Superior temporal gyrus (tissue), 1 donor: ENCODE measurements around the gene HSPG2.
"Not testable (repeated sequence)": the region's sequence is repeated elsewhere in the genome, so short reads cannot be mapped to it uniquely, and the experiment has no call there.

ENCODE experiments used
- DNase-seq: peaks from one replicate; pipeline ENCODE4 v3.0.0-alpha.2; 2016; ENCODE audit errors: extremely low spot score

HSPG2 gene

DNA sequence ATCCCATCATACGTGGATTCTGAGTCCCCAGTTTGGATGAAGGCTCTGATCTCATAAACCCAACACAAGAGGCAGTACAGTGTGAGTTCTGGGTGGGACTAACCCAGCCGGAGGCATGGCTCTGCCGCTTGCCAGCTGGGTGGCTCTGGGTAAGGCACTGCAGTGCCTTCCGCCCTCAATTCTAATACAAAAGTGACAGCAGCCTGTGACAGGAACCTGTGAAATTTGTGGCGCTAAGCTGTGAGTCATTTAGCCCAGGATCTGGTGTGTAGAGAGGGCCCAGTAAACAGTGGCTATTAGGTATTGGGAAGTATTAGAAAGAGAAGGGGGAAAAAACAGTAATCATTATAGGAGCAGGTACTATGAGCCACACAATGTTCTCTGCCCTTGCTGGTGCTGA lies 23.3 kb downstream of the HSPG2 start:
- no peak for DNase-seq

GRCh38 chr1:21913258-21913657 lies 23.9 kb downstream of the HSPG2 start:
- no peak for DNase-seq

GRCh38 chr1:21912038-21912758 lies 24.9 kb downstream of the HSPG2 start:
- DNase-seq: no peak

DNA sequence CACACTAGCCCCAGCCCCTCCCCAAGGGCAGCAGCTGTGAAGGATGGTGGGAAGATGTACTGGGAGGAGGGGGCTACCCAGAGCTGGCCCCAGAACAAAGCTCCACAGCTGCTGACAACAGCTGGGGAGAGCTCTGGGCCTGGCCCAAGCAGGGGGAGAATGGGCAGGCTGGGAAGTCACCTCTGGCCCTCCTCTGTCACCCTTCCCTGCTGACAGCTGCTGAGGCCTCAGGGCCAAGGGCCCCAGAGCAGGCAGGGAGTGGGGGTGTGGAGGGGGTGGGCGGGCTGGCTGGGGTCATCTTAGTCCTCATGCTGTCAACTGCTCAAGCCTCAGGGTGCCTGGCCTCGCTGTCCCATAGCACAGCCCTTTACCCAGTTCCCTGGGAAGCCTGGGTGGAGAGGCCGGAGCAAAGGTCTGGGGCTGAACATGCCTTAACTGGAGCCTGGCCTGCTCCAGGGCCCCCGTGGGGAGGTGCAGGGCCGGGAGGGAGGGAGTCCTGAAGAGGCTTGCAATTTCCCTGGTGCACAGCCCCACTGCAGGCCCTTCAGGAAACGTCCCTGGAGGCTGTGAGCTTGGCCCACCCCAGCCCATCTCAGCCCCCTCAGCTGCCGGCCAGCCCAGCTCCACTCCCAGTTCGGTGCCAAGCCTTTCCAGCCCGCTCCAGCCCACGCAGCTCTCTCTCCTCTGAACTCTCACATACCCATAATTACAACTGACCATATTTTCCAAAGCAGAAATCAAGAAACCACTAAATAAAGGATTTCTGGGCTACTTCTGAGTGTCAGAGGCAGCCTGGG lies 25.7 kb downstream of the HSPG2 start:
- DNase-seq: no peak

DNA sequence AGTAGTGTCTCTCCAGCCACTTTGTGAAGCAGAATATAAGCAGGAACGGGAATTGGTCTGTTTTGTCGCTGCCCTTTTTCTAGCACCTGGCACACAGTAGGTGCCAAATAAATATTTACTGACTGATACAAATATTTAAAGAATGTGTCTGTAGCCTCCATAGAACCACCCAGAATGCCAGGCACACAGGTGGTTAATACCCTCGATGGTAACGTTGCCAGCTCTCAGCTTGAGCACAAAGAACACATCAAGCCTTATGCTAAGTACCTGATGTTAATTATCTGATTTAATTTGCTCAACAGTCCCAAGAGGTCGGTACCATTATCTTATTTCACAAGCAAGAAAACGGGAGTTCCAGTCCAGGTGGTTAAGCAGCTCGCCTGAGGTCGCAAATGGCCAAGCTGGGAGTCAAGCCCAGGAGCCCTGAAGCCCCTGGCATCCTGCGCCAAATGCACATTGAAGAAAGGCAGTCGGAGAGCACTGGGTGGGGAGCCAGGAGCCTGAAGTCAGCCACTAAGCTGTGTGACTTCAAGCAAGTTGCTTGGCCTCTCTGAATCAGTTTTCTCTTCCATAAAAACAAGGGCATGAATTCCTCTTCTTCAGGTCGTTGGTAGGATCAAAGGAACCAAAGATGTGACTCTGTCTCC lies 26.4 kb downstream of the HSPG2 start:
- DNase-seq: no peak

GRCh38 chr1:21909787-21910503 lies 27.2 kb downstream of the HSPG2 start:
- no peak for DNase-seq

DNA sequence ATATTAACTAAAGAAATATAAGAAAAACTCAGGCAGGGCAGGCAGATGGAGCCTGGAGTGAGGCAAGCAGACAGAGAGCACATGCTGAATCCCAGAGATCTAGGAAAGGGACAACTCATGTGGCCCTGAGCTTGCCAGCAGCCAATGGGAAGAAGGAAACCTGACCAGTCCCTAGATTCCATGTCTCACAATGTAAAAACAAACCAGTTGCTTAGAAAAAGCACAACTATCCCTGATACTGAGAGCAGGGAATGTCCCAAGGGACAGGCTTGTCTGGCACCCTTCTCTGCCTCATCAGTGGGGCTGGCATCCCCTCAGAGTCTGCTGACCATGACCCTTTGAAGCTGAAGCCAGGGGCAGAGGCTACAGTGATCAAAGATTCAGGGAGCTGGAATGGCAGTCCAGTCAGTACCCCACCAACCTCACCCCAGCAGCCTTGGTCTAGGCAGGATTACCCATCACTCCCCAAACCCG lies 27.8 kb downstream of the HSPG2 start:
- DNase-seq: no peak

- DNase-seq: not testable (repeated sequence)
Measured at GRCh38 chr1:21907737-21908534, 29.2 kb downstream of the HSPG2 start.

DNA sequence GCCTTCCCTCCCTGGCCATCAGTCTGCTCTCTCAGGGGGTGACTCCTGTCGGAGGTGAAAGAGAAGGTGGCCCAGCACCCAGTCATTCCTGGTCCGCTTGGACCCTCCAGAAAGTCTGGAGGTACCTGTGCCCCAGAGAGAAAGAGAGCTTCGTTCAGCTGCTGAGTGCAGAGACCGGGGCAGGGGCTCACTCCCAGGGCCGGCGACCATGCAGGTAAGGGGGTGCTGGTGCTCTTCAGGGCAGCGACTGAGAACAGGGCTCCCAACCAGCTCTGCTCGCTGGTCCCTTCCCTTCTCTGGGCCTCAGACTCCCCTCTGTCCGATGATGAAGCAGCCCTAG lies 30.1 kb downstream of the HSPG2 start:
- no peak for DNase-seq

DNA sequence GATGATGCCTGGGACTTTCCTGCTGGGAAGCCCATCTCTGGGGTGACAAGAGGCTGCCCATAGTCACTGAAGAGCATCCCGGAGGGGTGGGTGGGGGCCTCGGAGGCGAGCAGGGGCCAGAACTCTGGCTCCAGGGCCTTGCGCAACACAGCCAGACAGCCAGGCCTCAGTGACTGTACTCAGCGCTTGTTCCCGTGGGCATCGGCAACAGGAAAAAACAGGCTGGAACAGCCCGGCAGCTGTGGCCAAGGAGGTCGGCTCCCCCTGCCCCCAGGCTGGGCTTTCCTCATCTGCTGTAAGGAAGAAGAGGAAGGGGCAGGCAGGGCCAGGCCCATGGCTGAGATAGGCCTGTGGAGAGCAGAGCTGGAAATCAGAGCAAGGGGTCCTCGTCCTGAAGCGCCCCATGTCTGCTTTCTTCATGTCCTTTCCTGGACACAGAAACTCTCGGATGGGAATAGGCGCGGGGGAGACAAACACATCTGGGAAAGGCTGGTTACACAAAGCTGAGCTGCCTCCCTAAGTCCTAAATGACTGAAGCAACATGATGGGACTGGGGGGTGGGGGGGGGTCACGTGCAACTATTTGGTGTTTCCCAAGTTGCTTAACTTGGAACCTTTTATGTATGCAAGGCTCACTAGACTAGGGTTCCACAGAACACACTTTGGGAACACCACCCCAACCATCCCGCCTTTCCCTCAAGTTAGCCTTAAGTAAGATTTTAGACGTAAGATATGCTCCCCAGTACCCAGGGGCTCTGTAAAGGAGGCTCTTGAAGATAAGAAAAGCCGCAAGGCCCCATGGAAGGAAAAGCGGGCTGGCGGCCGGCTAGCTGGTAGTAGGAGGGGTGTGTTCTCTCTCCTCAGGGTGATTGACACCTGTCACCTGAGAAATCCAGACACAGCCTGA lies 30.7 kb downstream of the HSPG2 start:
- no peak for DNase-seq

- DNase-seq: no peak
Measured at GRCh38 chr1:21904704-21905520, 32.2 kb downstream of the HSPG2 start.

- no peak for DNase-seq
Measured at GRCh38 chr1:21904454-21904703, 32.7 kb downstream of the HSPG2 start.

GRCh38 chr1:21903638-21904453 lies 33.3 kb downstream of the HSPG2 start:
- DNase-seq: no peak

GRCh38 chr1:21902026-21903012 lies 34.8 kb downstream of the HSPG2 start:
- no peak for DNase-seq

DNA sequence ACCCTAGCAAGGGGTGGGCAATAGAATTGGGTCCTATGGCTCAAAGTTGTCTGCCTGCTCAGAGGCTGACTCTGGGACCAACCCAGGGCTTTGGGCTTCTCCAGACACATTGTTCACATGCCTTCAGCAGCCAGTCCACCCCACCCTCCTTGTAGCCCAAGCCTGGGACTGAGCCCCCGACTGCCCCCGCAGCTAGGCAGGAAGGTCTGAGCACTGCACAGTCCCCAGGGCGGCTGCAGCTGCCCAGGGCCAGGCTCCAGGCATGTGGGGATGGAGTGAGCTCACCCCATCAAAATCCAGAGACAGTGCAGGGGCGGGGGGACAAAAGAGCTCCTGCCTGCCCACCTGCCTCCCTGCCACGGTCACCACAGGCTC lies 35.6 kb downstream of the HSPG2 start:
- no peak for DNase-seq

GRCh38 chr1:21900766-21901472 lies 36.2 kb downstream of the HSPG2 start:
- DNase-seq: no peak

DNA sequence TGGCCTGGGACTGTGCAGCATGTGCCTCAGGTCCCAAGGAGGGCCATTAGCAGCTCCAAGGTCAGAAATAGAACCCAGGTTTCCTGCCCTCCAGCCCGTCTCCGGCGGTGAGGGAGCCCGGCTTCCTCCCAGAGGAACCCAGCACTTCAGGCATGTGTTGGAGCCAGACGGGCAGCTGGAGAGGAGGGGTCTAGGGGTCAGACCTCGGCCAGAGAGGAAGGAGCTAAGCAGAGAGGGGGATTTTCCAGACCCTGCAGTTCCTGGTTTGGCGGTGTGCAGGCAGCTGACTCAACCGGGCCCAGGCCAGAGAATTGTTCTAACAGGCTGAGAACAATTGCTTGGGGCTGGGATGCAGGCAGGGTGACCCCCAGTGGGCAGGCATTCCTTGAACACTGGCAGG lies 37.1 kb downstream of the HSPG2 start:
- DNase-seq: no peak
